ENCODE data around the gene SAFB.

The SAFB gene

DNA sequence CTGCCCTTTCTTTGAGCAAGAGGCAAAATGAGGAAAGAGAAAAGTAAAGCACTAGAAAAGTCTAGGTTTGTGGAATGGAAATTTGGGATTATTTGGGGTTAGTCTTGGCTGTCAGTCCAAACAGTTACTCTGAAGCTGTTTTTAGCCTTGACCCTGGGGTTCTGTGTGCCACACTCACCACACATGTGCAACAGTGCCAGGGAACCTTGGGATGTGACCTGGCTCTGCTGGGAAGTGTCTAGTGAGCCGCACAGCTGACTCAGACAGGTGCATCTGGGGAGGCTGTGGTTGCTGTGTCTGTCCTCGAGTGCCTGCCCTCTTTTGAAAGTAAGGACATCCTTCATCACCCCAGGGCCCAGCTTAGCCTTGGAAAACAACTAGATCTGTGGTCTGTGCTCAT, 41.6 kb downstream of the SAFB start:
- Histone ChIP-seq H3K36me3 (replicated peaks; ENCODE audit: low read depth, low read length) (peaks cover 71% of the 10 kb centered on the region), H3K27me3 (ENCODE audit: low read depth, low read length) (no peaks in the 10 kb centered on the region), H2AFZ (ENCODE audit: low read depth, low read length) (no peak overlapping the region), H4K20me1 (ENCODE audit: insufficient read depth, low read length) (peaks cover 11% of the 10 kb centered on the region; the same call in 1 of the 2 replicates), H3K4me2 (ENCODE audit: low read length) (no peak overlapping the region), H3K9me3 (ENCODE audit: insufficient read depth, low read length) (no peaks in the 10 kb centered on the region), H3K9ac (ENCODE audit: low read length) (no peak overlapping the region), H3K27ac (ENCODE audit: low read length) (no peak overlapping the region), H3K4me3 (ENCODE audit: low read length) (no peak overlapping the region), H3K4me1 (ENCODE audit: low read length) (no peaks in the 10 kb centered on the region), H3K79me2 (ENCODE audit: low read length) (peaks cover 20% of the 10 kb centered on the region; the same call in 1 of the 2 replicates)
- TF ChIP-seq EZH2phosphoT487 (IDR thresholded peaks at IDR 0.05; ENCODE audit: low read depth) = no peak
- TF ChIP-seq, protein P1, sequence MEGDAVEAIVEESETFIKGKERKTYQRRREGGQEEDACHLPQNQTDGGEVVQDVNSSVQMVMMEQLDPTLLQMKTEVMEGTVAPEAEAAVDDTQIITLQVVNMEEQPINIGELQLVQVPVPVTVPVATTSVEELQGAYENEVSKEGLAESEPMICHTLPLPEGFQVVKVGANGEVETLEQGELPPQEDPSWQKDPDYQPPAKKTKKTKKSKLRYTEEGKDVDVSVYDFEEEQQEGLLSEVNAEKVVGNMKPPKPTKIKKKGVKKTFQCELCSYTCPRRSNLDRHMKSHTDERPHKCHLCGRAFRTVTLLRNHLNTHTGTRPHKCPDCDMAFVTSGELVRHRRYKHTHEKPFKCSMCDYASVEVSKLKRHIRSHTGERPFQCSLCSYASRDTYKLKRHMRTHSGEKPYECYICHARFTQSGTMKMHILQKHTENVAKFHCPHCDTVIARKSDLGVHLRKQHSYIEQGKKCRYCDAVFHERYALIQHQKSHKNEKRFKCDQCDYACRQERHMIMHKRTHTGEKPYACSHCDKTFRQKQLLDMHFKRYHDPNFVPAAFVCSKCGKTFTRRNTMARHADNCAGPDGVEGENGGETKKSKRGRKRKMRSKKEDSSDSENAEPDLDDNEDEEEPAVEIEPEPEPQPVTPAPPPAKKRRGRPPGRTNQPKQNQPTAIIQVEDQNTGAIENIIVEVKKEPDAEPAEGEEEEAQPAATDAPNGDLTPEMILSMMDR (IDR thresholded peaks at IDR 0.05; ENCODE audit: low read depth, low read length) = no peak

DNA sequence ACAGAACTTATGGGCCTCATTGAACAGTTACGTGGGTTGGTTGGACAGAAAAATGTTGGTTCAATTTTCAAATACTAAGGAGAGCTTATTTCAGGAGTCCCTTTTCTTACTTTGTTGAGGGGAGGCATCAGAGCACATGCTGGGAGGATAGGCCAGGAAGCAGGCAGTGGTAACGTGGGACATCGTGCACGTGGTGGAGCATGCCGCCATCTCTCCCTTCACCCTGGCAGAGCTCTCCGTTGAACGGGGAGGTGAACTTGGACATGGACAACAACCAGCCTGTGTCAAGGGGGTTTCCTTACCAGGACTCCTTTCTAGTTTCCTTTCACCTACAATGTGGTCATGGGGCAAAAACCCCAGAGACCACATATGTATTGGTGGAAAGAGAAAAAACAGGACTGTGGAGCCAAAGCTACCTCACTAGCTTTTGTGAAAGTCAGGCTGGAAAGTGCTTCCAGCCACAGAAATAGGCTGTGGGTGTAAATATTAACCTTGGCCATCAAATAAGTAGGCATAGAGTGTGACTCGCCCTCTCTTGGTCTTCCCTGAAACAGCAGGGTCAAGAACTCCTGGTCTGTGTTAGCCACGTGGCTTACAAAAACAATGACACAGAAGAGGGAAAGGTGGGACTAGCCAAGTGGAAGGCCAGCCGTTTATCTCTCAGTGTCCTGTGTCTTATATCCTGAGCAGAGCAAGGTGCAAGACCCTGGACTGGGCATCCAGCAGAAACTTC, 43.1 kb downstream of the SAFB start:
- Histone ChIP-seq H3K4me1 (ENCODE audit: low read length) (no peaks in the 10 kb centered on the region), H3K27me3 (ENCODE audit: low read depth, low read length) (no peaks in the 10 kb centered on the region), H3K36me3 (replicated peaks; ENCODE audit: low read depth, low read length) (peaks cover 71% of the 10 kb centered on the region), H2AFZ (ENCODE audit: low read depth, low read length) (no peak overlapping the region), H3K27ac (ENCODE audit: low read length) (no peak overlapping the region), H4K20me1 (ENCODE audit: insufficient read depth, low read length) (peaks cover 11% of the 10 kb centered on the region; the same call in 1 of the 2 replicates), H3K4me2 (ENCODE audit: low read length) (no peak overlapping the region), H3K9ac (ENCODE audit: low read length) (no peak overlapping the region), H3K9me3 (ENCODE audit: insufficient read depth, low read length) (no peaks in the 10 kb centered on the region), H3K4me3 (ENCODE audit: low read length) (no peak overlapping the region), H3K79me2 (ENCODE audit: low read length) (peaks cover 20% of the 10 kb centered on the region; the same call in 1 of the 2 replicates)
- no peak for TF ChIP-seq EZH2phosphoT487 (IDR thresholded peaks at IDR 0.05; ENCODE audit: low read depth)
- TF ChIP-seq, protein P1 (IDR thresholded peaks at IDR 0.05; ENCODE audit: low read depth, low read length) = no peak

DNA sequence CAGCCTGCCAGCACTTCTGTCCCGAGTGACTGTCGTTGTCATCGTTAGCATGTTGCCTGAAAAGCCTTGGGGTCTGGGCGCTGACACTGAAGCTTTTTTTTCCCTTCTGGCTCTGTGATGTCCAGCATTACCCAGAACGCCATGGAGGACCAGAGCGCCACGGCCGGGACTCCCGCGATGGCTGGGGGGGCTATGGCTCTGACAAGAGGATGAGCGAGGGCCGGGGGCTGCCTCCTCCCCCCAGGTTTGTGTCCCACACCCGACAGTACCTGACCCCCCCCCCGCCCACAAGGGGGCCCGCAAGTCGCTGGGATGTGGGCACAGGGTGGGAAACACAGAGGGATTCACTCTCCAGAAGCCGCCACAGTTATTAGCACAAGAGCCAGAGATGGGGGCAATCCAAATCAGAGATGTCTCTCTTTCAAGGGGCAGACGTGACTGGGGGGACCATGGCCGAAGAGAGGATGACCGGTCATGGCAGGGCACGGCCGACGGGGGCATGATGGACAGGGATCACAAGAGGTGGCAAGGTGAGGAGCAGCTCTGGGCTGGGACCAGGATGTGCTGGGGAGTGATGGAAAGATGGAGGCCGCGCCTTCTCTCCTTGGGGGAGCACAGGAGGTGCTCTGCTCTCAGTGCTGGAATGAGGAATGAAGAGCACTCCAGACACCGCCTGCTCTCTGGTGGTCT, 44.2 kb downstream of the SAFB start:
- Histone ChIP-seq H3K79me2 (ENCODE audit: low read length) (peaks cover 12% of the 10 kb centered on the region; the same call in 1 of the 2 replicates), H3K4me2 (ENCODE audit: low read length) (no peak overlapping the region), H4K20me1 (ENCODE audit: insufficient read depth, low read length) (peaks cover 11% of the 10 kb centered on the region; the same call in 1 of the 2 replicates), H2AFZ (ENCODE audit: low read depth, low read length) (no peak overlapping the region), H3K27ac (ENCODE audit: low read length) (no peak overlapping the region), H3K36me3 (replicated peaks; ENCODE audit: low read depth, low read length) (peaks cover 71% of the 10 kb centered on the region), H3K4me3 (ENCODE audit: low read length) (no peak overlapping the region), H3K9me3 (ENCODE audit: insufficient read depth, low read length) (no peaks in the 10 kb centered on the region), H3K4me1 (ENCODE audit: low read length) (no peaks in the 10 kb centered on the region), H3K27me3 (ENCODE audit: low read depth, low read length) (no peaks in the 10 kb centered on the region), H3K9ac (ENCODE audit: low read length) (no peak overlapping the region)
- no peak for TF ChIP-seq EZH2phosphoT487 (IDR thresholded peaks at IDR 0.05; ENCODE audit: low read depth)
- TF ChIP-seq, protein P1 (IDR thresholded peaks at IDR 0.05; ENCODE audit: low read depth, low read length) = no peak

DNA sequence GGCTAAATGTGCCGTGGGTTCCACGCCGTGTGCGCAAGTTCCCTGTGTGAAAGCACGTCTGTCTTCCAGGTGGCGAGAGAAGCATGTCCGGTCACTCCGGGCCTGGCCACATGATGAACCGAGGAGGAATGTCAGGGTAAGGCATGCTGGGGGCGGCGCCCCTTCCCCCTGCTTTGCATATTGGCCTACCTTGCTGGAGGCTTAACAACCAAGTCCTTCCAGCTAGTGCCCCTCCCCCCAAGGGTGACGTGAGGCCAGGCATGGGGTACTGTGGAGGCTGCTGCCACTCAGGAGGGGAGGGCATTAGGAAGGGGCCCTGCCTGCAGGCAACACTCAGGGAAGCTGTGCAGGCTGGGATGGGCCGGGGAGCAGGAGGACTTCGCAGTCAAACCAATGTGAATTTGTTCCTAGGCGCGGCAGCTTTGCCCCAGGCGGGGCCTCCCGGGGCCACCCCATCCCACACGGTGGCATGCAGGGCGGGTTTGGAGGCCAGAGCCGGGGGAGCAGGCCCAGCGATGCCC, 44.9 kb downstream of the SAFB start:
- Histone ChIP-seq H3K79me2 (ENCODE audit: low read length) (peaks cover 10% of the 10 kb centered on the region; the same call in 1 of the 2 replicates), H4K20me1 (ENCODE audit: insufficient read depth, low read length) (peaks cover 11% of the 10 kb centered on the region; the same call in 1 of the 2 replicates), H3K36me3 (replicated peaks; ENCODE audit: low read depth, low read length) (peaks cover 69% of the 10 kb centered on the region), H3K27ac (ENCODE audit: low read length) (no peak overlapping the region), H3K4me1 (ENCODE audit: low read length) (no peaks in the 10 kb centered on the region), H3K9ac (ENCODE audit: low read length) (no peak overlapping the region), H3K4me3 (ENCODE audit: low read length) (no peak overlapping the region), H2AFZ (ENCODE audit: low read depth, low read length) (no peak overlapping the region), H3K4me2 (ENCODE audit: low read length) (no peak overlapping the region), H3K27me3 (ENCODE audit: low read depth, low read length) (no peaks in the 10 kb centered on the region), H3K9me3 (ENCODE audit: insufficient read depth, low read length) (no peaks in the 10 kb centered on the region)
- TF ChIP-seq EZH2phosphoT487 (IDR thresholded peaks at IDR 0.05; ENCODE audit: low read depth) = no peak
- TF ChIP-seq, protein P1 (IDR thresholded peaks at IDR 0.05; ENCODE audit: low read depth, low read length) = no peak
